Adrenal gland (tissue), 12 donors: ENCODE data around the gene KCNJ14. TPM values are rescaled to one million over a fixed set of nuclear protein-coding genes. Genes with fewer than 3 reads are reported as not detected.

Experiments used
- DNase-seq, 7 donors: peaks; one replicate each; pipeline ENCODE4 v3.0.0-alpha.2; 2019 to 2020
- H3K27ac ChIP-seq, 5 donors: fragments of 200-600 bp; sonication (generic) in 4 of 5; 1 replicate in 3 of 5; 2 replicates in 2 of 5; pipeline versions ENCODE4 v1.5.1 to v1.8.0; 2016 to 2020; ENCODE audit warnings: mild to moderate bottlenecking in 1 of 5
- H3K27me3 ChIP-seq: fragments of 200-600 bp; 2 replicates; pipeline ENCODE4 v1.8.0; 2021
- H3K36me3 ChIP-seq, 2 donors: fragments of 200-600 bp; replicated peaks in 1 of 2; 1 replicate in 1 of 2; 2 replicates in 1 of 2; pipeline versions ENCODE4 v1.5.1 to v1.8.0; 2018 to 2022
- H3K4me1 ChIP-seq, 2 donors: fragments of 200-600 bp; replicated peaks in 1 of 2; 1 replicate in 1 of 2; 2 replicates in 1 of 2; pipeline versions ENCODE4 v1.5.1 to v1.8.0; 2018 to 2021
- H3K4me3 ChIP-seq, 4 donors: fragments of 200-600 bp; sonication (generic) in 3 of 4; one replicate each; pipeline ENCODE4 v1.5.1; 2016 to 2018
- H3K9me3 ChIP-seq, 3 donors: fragments of 200-600 bp; sonication (generic) in 1 of 3; replicated peaks in 1 of 3; 1 replicate in 2 of 3; 2 replicates in 1 of 3; pipeline versions ENCODE4 v1.5.1 to v1.8.0; 2016 to 2021
- CTCF ChIP-seq, 6 experiments: fragments of 450-650 bp in 4 of 6; fragments of 200-600 bp in 2 of 6; sonication (generic) in 1 of 6; IDR thresholded peaks; 1 replicate in 5 of 6; 2 replicates in 1 of 6; pipeline versions ENCODE4 v1.5.1 to v1.8.0; 2016 to 2021; ENCODE audit warnings: antibody characterized with exemption in 6 of 6, mild to moderate bottlenecking in 2 of 6, moderate library complexity in 1 of 6
- POLR2A ChIP-seq, 2 donors: fragments of 450-650 bp; IDR thresholded peaks; one replicate each; pipeline ENCODE4 v1.6.1; 2017; ENCODE audit warnings: antibody characterized with exemption in 2 of 2, mild to moderate bottlenecking in 2 of 2, moderate library complexity in 1 of 2
- WGBS, 4 donors: extraction: QIAGEN DNeasy Blood & Tissue Kit in 2 of 4; methylation state at CpG; one replicate each; pipeline versions ENCODE4 v1.1.5 to v1.1.7; 2013 to 2017; 5-methylcytosine and 5-hydroxymethylcytosine counted together
- intact Hi-C, 2 donors: fragments of 100-400 bp; cut with DNase I; formaldehyde crosslinking; loops; one replicate each; pipeline versions ENCODE4 v1.14.1 to v1.15.0; 2022 to 2023
- polyA plus RNA-seq, 3 donors: library from polyadenylated mRNA; stranded (reverse); fragments of 200-250 nt in 2 of 3; fragments of 350-450 nt in 1 of 3; fragmentation: Illumina TruSeq in 1 of 3; extraction: RNeasy Lipid Tissue Mini Kit (QIAGEN cat#74804) in 1 of 3; gene quantifications; one replicate each; pipeline ENCODE4 v1.2.3, GENCODE V29; 2013 to 2014
- total RNA-seq, 9 donors: library from RNA; depleted of rRNA in 4 of 9; stranded (reverse); fragments of >200 nt in 4 of 9; fragments of 120-200 nt in 1 of 9; fragmentation: NEBNext Ultra II Directional in 1 of 9; extraction: Animal tissue kit (Norgen Biotek cat#: 25700) in 1 of 9; gene quantifications; one replicate each; pipeline versions ENCODE4 v1.1.0 to v1.2.4, GENCODE V29; 2013 to 2023
- donor health status: healthy with polysubstance abuse.
- donor health status: Bipolar disorder and iron deficiency.
- donor health status: DM: yes; HTN: yes; CAD: no.
- donor health status: DM: no; HTN: no; CAD: no.
- donor health status: DM: no; HTN: no; CAD: no.
- donor health status: DM: yes; HTN: yes; CAD: no.

KCNJ14 gene
- total and polyA plus RNA-seq, 12 donors = 0.09 to 0.83 (median 0.42) TPM

GRCh38 chr19:48496959-48497727 lies 41.8 kb downstream of the KCNJ14 start:
- Histone ChIP-seq H3K27me3 (no peaks in the 10 kb centered on the region), H3K36me3 (no peaks in the 10 kb centered on the region), H3K9me3 (no peaks in the 10 kb centered on the region), H3K4me3 (no peak overlapping the region), H3K27ac (no peak overlapping the region), H3K4me1 (peaks cover 11 to 14% of the 10 kb centered on the region in 2 donors)
- DNase-seq = no peak
- TF ChIP-seq CTCF (IDR thresholded peaks at IDR 0.05) = no peak
- TF ChIP-seq POLR2A (IDR thresholded peaks at IDR 0.05) = no peak
- 44 to 64% (median 58%) methylated on average over 16 to 45 of the region's 45 CpGs for WGBS, 4 donors
- intact Hi-C loops = no loop called here

- WGBS, 4 donors = 53 to 76% (median 63%) methylated on average over 18 to 46 of the region's 46 CpGs
- no peaks in the 10 kb centered on the region for H3K27me3 ChIP-seq
Observed at GRCh38 chr19:48497728-48498594, 42.6 kb downstream of the KCNJ14 start.

GRCh38 chr19:48498595-48499311 lies 43.4 kb downstream of the KCNJ14 start:
- TF ChIP-seq POLR2A (IDR thresholded peaks at IDR 0.05) (no peak), CTCF (IDR thresholded peaks at IDR 0.05) (no peak)
- 21 to 55% (median 46%) methylated on average over 7 to 54 of the region's 59 CpGs for WGBS, 4 donors
- Histone ChIP-seq H3K27ac (no peak overlapping the region), H3K27me3 (no peaks in the 10 kb centered on the region), H3K4me1 (peaks cover 11 to 14% of the 10 kb centered on the region in 2 donors), H3K9me3 (no peaks in the 10 kb centered on the region), H3K4me3 (no peak overlapping the region), H3K36me3 (no peaks in the 10 kb centered on the region)
- no peak for DNase-seq
- intact Hi-C loops = no loop called here

More at GRCh38 chr19:48497728-48498594, 42.6 kb downstream of the KCNJ14 start:
- intact Hi-C loops = no loop called here
- TF ChIP-seq POLR2A (IDR thresholded peaks at IDR 0.05) = no peak
- no peak for TF ChIP-seq CTCF (IDR thresholded peaks at IDR 0.05)
- Histone ChIP-seq H3K36me3 (no peaks in the 10 kb centered on the region), H3K4me3 (no peak overlapping the region), H3K4me1 (peaks cover 11 to 14% of the 10 kb centered on the region in 2 donors), H3K9me3 (no peaks in the 10 kb centered on the region), H3K27ac (no peak overlapping the region)
- no peak for DNase-seq
